Gastroesophageal sphincter (tissue), 4 donors: ENCODE data around the gene KCNAB1. TPM values are rescaled to one million over a fixed set of nuclear protein-coding genes. Genes with fewer than 3 reads are reported as not detected.

ENCODE experiments used
- ATAC-seq: fragments of 150-250 bp; one replicate; pipeline ENCODE4 v1.9.1; 2016; ENCODE audit warnings: mild to moderate bottlenecking, moderate library complexity
- H3K27ac ChIP-seq, 4 donors: fragments of 200-600 bp; sonication (generic) in 3 of 4; 1 replicate in 3 of 4; 2 replicates in 1 of 4; pipeline ENCODE4 v1.5.1; 2016 to 2019
- H3K27me3 ChIP-seq: fragments of 200-600 bp; sonication (generic); one replicate; pipeline ENCODE4 v1.5.1; 2019
- H3K36me3 ChIP-seq, 2 donors: fragments of 200-600 bp; sonication (generic); one replicate each; pipeline ENCODE4 v1.5.1; 2019; ENCODE audit warnings: control low read depth in 1 of 2
- H3K4me1 ChIP-seq, 3 donors: fragments of 200-600 bp; sonication (generic); 1 replicate in 2 of 3; 2 replicates in 1 of 3; pipeline ENCODE4 v1.5.1; 2016 to 2019; ENCODE audit warnings: control low read depth in 2 of 3
- H3K4me3 ChIP-seq, 2 donors: fragments of 200-600 bp; sonication (generic); one replicate each; pipeline ENCODE4 v1.5.1; 2019; ENCODE audit warnings: mild to moderate bottlenecking in 1 of 2, moderate library complexity in 1 of 2
- H3K9me3 ChIP-seq, 3 donors: fragments of 200-600 bp; sonication (generic); one replicate each; pipeline ENCODE4 v1.5.1; 2017 to 2019; ENCODE audit warnings: control low read depth in 2 of 3
- EP300 ChIP-seq: sonication (generic); formaldehyde crosslinking; IDR thresholded peaks from one replicate; pipeline ENCODE4 v1.6.1; 2017; ENCODE audit warnings: antibody characterized with exemption, mild to moderate bottlenecking
- POLR2A ChIP-seq, 2 donors: fragments of 450-650 bp; IDR thresholded peaks; one replicate each; pipeline ENCODE4 v1.6.1; 2017; ENCODE audit warnings: antibody characterized with exemption in 2 of 2, mild to moderate bottlenecking in 2 of 2, moderate library complexity in 1 of 2
- POLR2AphosphoS5 ChIP-seq: sonication (generic); formaldehyde crosslinking; IDR thresholded peaks from one replicate; pipeline ENCODE4 v1.6.1; 2017; ENCODE audit warnings: antibody characterized with exemption
- whole genome bisulfite sequencing, 2 donors: methylation state at CpG; one replicate each; pipeline ENCODE4 v1.1.5; 2018; ENCODE audit warnings: low coverage in 1 of 2; 5-methylcytosine and 5-hydroxymethylcytosine counted together
- total RNA-seq, 4 donors: library from RNA; depleted of rRNA; stranded (reverse); fragments of >200 nt; gene quantifications; one replicate each; pipeline ENCODE4 v1.1.0, GENCODE V29; 2016
- TF ChIP-seq, protein P1 (sequence below), 4 experiments: fragments of 200-600 bp in 2 of 4; fragments of 450-650 bp in 2 of 4; sonication (generic) in 1 of 4; IDR thresholded peaks; one replicate each; pipeline ENCODE4 v1.5.1; 2017 to 2019; ENCODE audit warnings: antibody characterized with exemption in 4 of 4, mild to moderate bottlenecking in 2 of 4, moderate library complexity in 2 of 4

The KCNAB1 gene
- total RNA-seq, 4 donors from 2014 or later, result 0.31 to 6.3 (median 1.9) TPM

DNA sequence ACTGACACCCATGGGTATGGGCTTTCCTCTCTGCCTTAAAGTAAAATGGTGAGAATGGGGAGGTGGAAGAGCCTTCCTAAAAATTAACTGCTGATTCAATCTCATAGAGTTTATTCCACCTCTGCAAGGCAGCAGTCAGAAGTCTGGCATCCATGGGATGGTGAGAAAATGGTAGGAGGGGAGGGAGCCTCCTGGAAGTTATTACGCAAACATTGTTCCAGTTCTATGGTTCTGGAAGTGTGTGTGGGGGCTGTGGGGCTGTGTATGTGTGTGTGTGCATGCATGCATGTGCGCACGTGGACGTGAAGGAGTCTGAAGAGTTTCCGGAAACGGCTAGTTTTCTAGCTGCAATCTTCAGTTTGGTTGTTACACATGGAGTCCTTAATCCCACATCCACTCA lies 177.6 kb downstream of the KCNAB1 start:
- no peaks in the 10 kb centered on the region for H3K9me3 ChIP-seq
- 95 to 100% methylated on average over 1 to 6 of the region's 6 CpGs for WGBS, 2 donors
- peaks cover 12% of the 10 kb centered on the region for H3K27me3 ChIP-seq
- TF ChIP-seq POLR2A (IDR thresholded peaks at IDR 0.05) (no peak), EP300 (no peak)
- TF ChIP-seq, protein P1, sequence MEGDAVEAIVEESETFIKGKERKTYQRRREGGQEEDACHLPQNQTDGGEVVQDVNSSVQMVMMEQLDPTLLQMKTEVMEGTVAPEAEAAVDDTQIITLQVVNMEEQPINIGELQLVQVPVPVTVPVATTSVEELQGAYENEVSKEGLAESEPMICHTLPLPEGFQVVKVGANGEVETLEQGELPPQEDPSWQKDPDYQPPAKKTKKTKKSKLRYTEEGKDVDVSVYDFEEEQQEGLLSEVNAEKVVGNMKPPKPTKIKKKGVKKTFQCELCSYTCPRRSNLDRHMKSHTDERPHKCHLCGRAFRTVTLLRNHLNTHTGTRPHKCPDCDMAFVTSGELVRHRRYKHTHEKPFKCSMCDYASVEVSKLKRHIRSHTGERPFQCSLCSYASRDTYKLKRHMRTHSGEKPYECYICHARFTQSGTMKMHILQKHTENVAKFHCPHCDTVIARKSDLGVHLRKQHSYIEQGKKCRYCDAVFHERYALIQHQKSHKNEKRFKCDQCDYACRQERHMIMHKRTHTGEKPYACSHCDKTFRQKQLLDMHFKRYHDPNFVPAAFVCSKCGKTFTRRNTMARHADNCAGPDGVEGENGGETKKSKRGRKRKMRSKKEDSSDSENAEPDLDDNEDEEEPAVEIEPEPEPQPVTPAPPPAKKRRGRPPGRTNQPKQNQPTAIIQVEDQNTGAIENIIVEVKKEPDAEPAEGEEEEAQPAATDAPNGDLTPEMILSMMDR (IDR thresholded peaks at IDR 0.05), result no peak
- H3K27ac ChIP-seq, result no peak overlapping the region
- peaks cover 0 to 1% (median 0%) of the 10 kb centered on the region in 3 donors for H3K4me1 ChIP-seq
- H3K36me3 ChIP-seq, result no peaks in the 10 kb centered on the region
- ATAC-seq, result no peak
- no peak overlapping the region for H3K4me3 ChIP-seq

DNA sequence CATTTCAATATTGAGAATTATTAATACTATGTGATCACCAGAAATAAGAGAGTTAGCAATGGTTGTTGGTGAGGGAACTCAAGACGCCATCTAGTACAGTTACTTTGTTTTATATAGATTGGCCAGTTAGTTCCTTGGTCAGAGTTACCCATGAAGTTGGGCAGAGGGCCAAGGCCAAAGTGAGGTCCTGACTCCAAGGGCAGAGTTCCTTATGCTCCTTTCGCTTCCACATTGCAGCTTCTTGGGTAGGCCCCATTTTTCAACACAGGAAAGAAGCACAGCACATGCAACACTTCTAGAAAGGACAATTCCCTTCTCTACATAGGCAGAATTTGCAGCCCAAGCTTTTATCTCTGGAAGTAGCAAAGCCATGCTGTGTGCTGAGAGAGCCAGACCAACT lies 178.6 kb downstream of the KCNAB1 start:
- ATAC-seq, result peak; percentile 43

DNA sequence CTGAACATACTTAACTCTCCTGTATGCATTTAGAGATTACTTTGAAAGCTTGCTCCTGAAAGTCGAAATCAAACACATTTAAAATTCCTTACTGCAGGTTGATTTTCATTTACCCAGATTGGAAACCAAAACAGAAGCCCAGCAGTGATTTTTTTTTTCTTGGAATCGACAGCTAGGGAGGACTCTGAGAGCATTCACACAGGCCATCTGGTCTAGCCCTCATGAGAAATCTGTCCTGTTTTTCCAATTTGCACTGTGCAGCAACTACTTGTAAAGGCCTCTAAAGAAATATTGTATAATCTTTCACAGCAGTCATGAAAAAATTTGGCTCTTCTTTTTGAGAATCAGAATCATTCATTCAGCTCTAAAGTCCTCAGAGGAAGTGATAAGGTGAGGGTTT lies 179.2 kb downstream of the KCNAB1 start:
- ATAC-seq, result no peak
- 54 to 58% methylated on average over 2 of the region's 2 CpGs for WGBS, 2 donors
- TF ChIP-seq POLR2AphosphoS5, result no peak
- TF ChIP-seq EP300, result no peak
- TF ChIP-seq POLR2A (IDR thresholded peaks at IDR 0.05), result no peak
- TF ChIP-seq, protein P1 (IDR thresholded peaks at IDR 0.05), result no peak
- Histone ChIP-seq H3K4me1 (peaks cover 0 to 16% (median 3%) of the 10 kb centered on the region in 3 donors), H3K36me3 (no peaks in the 10 kb centered on the region), H3K9me3 (no peaks in the 10 kb centered on the region), H3K27ac (no peak overlapping the region), H3K4me3 (no peak overlapping the region), H3K27me3 (no peaks in the 10 kb centered on the region)

More for the DNA sequence above, 178.6 kb downstream of the KCNAB1 start:
- Histone ChIP-seq H3K4me3 (no peak overlapping the region), H3K36me3 (no peaks in the 10 kb centered on the region), H3K9me3 (no peaks in the 10 kb centered on the region), H3K27ac (no peak overlapping the region), H3K4me1 (peaks cover 0 to 10% (median 0%) of the 10 kb centered on the region in 3 donors), H3K27me3 (peaks cover 4% of the 10 kb centered on the region)
- TF ChIP-seq EP300 (no peak), POLR2A (IDR thresholded peaks at IDR 0.05) (no peak), POLR2AphosphoS5 (no peak)
- TF ChIP-seq, protein P1 (IDR thresholded peaks at IDR 0.05), result no peak
- 77 to 83% methylated on average over 2 of the region's 2 CpGs for WGBS, 2 donors

DNA sequence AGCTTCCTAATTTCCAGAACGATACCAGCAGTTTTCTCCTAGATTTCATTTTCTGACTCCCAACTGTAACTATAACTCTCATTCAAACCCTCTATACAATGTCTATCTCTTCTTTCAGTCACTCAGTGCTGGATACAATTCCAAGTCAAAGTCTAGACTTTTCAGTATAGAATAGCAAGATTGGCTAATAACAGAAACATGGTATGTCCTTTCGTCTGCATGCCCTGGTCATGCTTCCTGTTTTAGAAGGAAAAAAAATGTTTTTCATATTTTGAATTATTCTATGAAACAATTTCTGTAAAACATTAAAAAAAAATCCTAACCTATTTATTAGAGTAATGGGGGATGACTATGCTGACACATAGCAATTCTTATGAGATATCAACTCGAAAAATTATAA lies 180.0 kb downstream of the KCNAB1 start:
- TF ChIP-seq EP300, result no peak
- TF ChIP-seq POLR2A (IDR thresholded peaks at IDR 0.05), result no peak
- no peak for TF ChIP-seq POLR2AphosphoS5
- TF ChIP-seq, protein P1 (IDR thresholded peaks at IDR 0.05), result no peak
- no peaks in the 10 kb centered on the region for H3K27me3 ChIP-seq
- ATAC-seq, result no peak
- H3K4me3 ChIP-seq, result no peak overlapping the region
- no peaks in the 10 kb centered on the region for H3K36me3 ChIP-seq
- H3K27ac ChIP-seq, result no peak overlapping the region
- WGBS, 2 donors, result 79 to 84% methylated on average over 3 of the region's 3 CpGs
- peaks cover 0 to 19% (median 3%) of the 10 kb centered on the region in 3 donors for H3K4me1 ChIP-seq
- H3K9me3 ChIP-seq, result no peaks in the 10 kb centered on the region
